MM.1S (cell line): ENCODE measurements around the gene DSTN.
A peak's percentile ranks its signal among the peaks of the same experiment; 100 is the strongest.

Source experiments
- DNase-seq: peaks from one replicate; pipeline ENCODE4 v3.0.0-alpha.2; 2015
- H2AFZ ChIP-seq: fragments of 300-600 bp; sonication (generic); 2 replicates; pipeline ENCODE4 v1.6.0; 2016; ENCODE audit warnings: antibody characterized with exemption, low read length
- H3F3A ChIP-seq: fragments of 300-600 bp; sonication (generic); 2 replicates; pipeline ENCODE4 v1.6.1; 2016; ENCODE audit warnings: mild to moderate bottlenecking, antibody characterized with exemption, low read length, moderate library complexity, mixed read lengths; ENCODE audit not compliant: insufficient read depth
- H3K27ac ChIP-seq: fragments of 300-600 bp; sonication (generic); 2 replicates; pipeline ENCODE4 v1.5.1; 2016; ENCODE audit warnings: mild to moderate bottlenecking, low read length
- H3K27me3 ChIP-seq: fragments of 300-600 bp; sonication (generic); replicated peaks from 2 replicates; pipeline ENCODE4 v1.6.0; 2016; ENCODE audit warnings: low read length; ENCODE audit not compliant: insufficient read depth
- H3K36me3 ChIP-seq: fragments of 300-600 bp; sonication (generic); replicated peaks from 2 replicates; pipeline ENCODE4 v1.6.1; 2016; ENCODE audit warnings: mild to moderate bottlenecking, low read length, mixed read lengths; ENCODE audit not compliant: insufficient read depth
- H3K4me1 ChIP-seq: fragments of 300-600 bp; sonication (generic); 2 replicates; pipeline ENCODE4 v1.6.1; 2016; ENCODE audit warnings: low read length, mixed read lengths
- H3K4me2 ChIP-seq: fragments of 300-600 bp; sonication (generic); 2 replicates; pipeline ENCODE4 v1.6.0; 2016; ENCODE audit warnings: low read depth, low read length
- H3K4me3 ChIP-seq: fragments of 300-600 bp; sonication (generic); 2 replicates; pipeline ENCODE4 v1.5.1; 2016; ENCODE audit warnings: low read length, mixed read lengths
- H3K79me2 ChIP-seq: fragments of 300-600 bp; sonication (generic); 2 replicates; pipeline ENCODE4 v1.6.1; 2016; ENCODE audit warnings: mixed run types, low read length, mixed read lengths
- H3K9ac ChIP-seq: fragments of 300-600 bp; sonication (generic); 2 replicates; pipeline ENCODE4 v1.6.1; 2016; ENCODE audit warnings: low read length, mixed read lengths
- H3K9me2 ChIP-seq: fragments of 300-600 bp; sonication (generic); replicated peaks from 2 replicates; pipeline ENCODE4 v1.6.1; 2016; ENCODE audit warnings: mild to moderate bottlenecking, low read length, mixed read lengths; ENCODE audit not compliant: insufficient read depth
- H3K9me3 ChIP-seq: fragments of 300-600 bp; sonication (generic); replicated peaks from 2 replicates; pipeline ENCODE4 v1.6.1; 2016; ENCODE audit warnings: mild to moderate bottlenecking, low read length, mixed read lengths; ENCODE audit not compliant: insufficient read depth
- H4K20me1 ChIP-seq: fragments of 300-600 bp; sonication (generic); 2 replicates; pipeline ENCODE4 v1.6.1; 2016; ENCODE audit warnings: mild to moderate bottlenecking, low read length, moderate library complexity, mixed read lengths; ENCODE audit not compliant: insufficient read depth
- EZH2 ChIP-seq: fragments of 300-600 bp; sonication (generic); optimal IDR thresholded peaks from 2 replicates; pipeline ENCODE3; 2017; ENCODE audit warnings: low read depth, mild to moderate bottlenecking, antibody characterized with exemption, low read length, mixed read lengths
- EZH2phosphoT487 ChIP-seq: fragments of 300-600 bp; sonication (generic); IDR thresholded peaks from 2 replicates; pipeline ENCODE4 v1.6.1; 2018; ENCODE audit warnings: antibody characterized with exemption, low read length
- TF ChIP-seq, protein P1 (sequence below): fragments of 300-600 bp; sonication (generic); IDR thresholded peaks from 2 replicates; pipeline ENCODE4 v1.5.1; 2016; ENCODE audit warnings: antibody characterized with exemption, low read length, mixed read lengths

The DSTN gene

DNA sequence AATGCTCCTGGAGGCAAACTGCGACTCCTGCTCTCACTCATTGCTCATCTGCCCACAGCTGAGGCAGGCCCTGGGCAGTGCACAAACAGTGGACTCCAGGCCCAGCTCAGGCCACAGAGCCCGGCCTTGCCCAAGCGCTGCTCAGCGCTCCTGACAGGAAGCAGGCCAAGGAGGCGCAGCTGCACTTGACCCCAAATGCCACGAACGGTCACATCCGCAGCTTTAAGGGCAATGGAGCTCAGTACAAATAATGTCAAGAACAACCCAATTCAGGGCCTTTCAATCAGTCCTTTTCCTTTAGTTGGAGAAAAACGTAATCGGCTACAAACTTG lies 78.4 kb downstream of the DSTN start:
- peaks cover 78% of the 10 kb centered on the region for H4K20me1 ChIP-seq
- H3K4me1 ChIP-seq: no peaks in the 10 kb centered on the region
- peaks cover 99% of the 10 kb centered on the region for H3K79me2 ChIP-seq
- peaks cover 5% of the 10 kb centered on the region for H3K36me3 ChIP-seq
- no peaks in the 10 kb centered on the region for H3K27me3 ChIP-seq
- H3K4me2 ChIP-seq: no peak overlapping the region
- H3K4me3 ChIP-seq: no peak overlapping the region
- H3K9ac ChIP-seq: no peak overlapping the region
- no peaks in the 10 kb centered on the region for H3K9me2 ChIP-seq
- no peak overlapping the region for H2AFZ ChIP-seq
- no peaks in the 10 kb centered on the region; the same call in none of the 2 replicates for H3F3A ChIP-seq
- DNase-seq: no peak
- no peaks in the 10 kb centered on the region for H3K9me3 ChIP-seq
- TF ChIP-seq EZH2phosphoT487 (no peak), EZH2 (no peak)
- TF ChIP-seq, protein P1, sequence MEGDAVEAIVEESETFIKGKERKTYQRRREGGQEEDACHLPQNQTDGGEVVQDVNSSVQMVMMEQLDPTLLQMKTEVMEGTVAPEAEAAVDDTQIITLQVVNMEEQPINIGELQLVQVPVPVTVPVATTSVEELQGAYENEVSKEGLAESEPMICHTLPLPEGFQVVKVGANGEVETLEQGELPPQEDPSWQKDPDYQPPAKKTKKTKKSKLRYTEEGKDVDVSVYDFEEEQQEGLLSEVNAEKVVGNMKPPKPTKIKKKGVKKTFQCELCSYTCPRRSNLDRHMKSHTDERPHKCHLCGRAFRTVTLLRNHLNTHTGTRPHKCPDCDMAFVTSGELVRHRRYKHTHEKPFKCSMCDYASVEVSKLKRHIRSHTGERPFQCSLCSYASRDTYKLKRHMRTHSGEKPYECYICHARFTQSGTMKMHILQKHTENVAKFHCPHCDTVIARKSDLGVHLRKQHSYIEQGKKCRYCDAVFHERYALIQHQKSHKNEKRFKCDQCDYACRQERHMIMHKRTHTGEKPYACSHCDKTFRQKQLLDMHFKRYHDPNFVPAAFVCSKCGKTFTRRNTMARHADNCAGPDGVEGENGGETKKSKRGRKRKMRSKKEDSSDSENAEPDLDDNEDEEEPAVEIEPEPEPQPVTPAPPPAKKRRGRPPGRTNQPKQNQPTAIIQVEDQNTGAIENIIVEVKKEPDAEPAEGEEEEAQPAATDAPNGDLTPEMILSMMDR: no peak
- no peak overlapping the region for H3K27ac ChIP-seq

- Histone ChIP-seq H3K9me2 (no peaks in the 10 kb centered on the region), H3K36me3 (peaks cover 3% of the 10 kb centered on the region), H3K79me2 (peaks cover 99% of the 10 kb centered on the region), H3K4me3 (no peak overlapping the region), H2AFZ (no peak overlapping the region), H3K9me3 (no peaks in the 10 kb centered on the region), H3K4me2 (no peak overlapping the region), H3F3A (no peaks in the 10 kb centered on the region; the same call in none of the 2 replicates), H4K20me1 (peaks cover 71% of the 10 kb centered on the region), H3K27me3 (no peaks in the 10 kb centered on the region), H3K27ac (no peak overlapping the region), H3K4me1 (no peaks in the 10 kb centered on the region), H3K9ac (no peak overlapping the region)
- TF ChIP-seq EZH2 (no peak), EZH2phosphoT487 (no peak)
- TF ChIP-seq, protein P1: peak; percentile 35
- DNase-seq: no peak
Observed at GRCh38 chr20:17648791-17649730, 79.2 kb downstream of the DSTN start.

DNA sequence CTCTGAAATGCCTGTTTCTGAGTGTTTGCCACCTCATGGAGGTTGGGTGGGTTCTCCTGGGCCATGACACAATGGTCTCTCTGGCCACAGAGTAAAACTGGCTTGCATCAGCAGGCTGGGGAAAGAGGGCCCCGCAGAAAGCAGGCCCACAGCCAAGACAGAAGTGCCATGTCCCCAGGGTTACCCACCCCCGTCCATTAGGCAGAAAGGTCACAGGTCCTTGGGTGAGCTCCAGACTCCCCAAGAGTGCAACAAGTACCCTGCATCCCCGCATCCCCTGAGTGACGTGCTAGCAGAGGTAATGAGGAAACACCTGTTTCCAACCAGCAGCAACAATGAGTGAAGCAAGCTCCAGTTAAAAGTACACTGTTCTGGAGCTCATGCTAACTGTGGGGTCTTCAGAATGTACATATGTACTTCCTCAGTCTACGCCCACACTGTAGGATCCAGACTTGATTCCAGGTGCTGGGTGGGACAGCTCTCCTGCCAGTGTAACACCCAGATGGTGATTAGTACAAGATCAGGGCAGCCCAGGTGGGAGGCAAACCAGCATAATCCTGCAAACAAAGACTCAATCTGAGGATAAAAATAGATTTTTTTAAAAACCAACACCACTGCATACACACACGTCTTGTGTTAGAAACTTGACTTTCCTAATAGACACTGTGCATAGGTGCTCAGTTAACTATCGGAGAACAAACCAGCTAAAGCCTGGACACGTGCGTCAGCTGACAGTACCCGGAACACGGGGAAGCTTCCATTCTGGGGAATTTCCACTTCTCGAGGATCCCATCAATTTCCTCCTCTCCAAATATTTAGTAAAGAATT lies 80.6 kb downstream of the DSTN start:
- Histone ChIP-seq H3K27ac (no peak overlapping the region), H4K20me1 (peaks cover 76% of the 10 kb centered on the region), H3K4me1 (no peaks in the 10 kb centered on the region), H3K36me3 (peaks cover 12% of the 10 kb centered on the region), H2AFZ (no peak overlapping the region), H3K9ac (no peak overlapping the region), H3K4me3 (no peak overlapping the region), H3K27me3 (no peaks in the 10 kb centered on the region), H3K9me3 (no peaks in the 10 kb centered on the region), H3K79me2 (peaks cover 99% of the 10 kb centered on the region), H3K4me2 (no peak overlapping the region), H3K9me2 (no peaks in the 10 kb centered on the region), H3F3A (no peaks in the 10 kb centered on the region; the same call in none of the 2 replicates)
- no peak for DNase-seq
- TF ChIP-seq, protein P1: no peak
- TF ChIP-seq EZH2: no peak
- TF ChIP-seq EZH2phosphoT487: no peak
